OCI-LY7 (cell line): ENCODE measurements around the gene BAHCC1.

ENCODE experiments used
- EZH2phosphoT487 ChIP-seq: fragments of 200-600 bp; sonication (generic); IDR thresholded peaks from 2 replicates; pipeline ENCODE4 v1.6.1; 2018; ENCODE audit warnings: low read depth, borderline replicate concordance, mild to moderate bottlenecking, mixed run types, antibody characterized with exemption, low read length, moderate library complexity, mixed read lengths
- TF ChIP-seq, protein P1 (sequence below): fragments of 200-600 bp; sonication (generic); conservative IDR thresholded peaks from 2 replicates; pipeline ENCODE4 v1.5.1; 2014; ENCODE audit warnings: mild to moderate bottlenecking, antibody characterized with exemption, low read length, moderate library complexity, mixed read lengths

DNA sequence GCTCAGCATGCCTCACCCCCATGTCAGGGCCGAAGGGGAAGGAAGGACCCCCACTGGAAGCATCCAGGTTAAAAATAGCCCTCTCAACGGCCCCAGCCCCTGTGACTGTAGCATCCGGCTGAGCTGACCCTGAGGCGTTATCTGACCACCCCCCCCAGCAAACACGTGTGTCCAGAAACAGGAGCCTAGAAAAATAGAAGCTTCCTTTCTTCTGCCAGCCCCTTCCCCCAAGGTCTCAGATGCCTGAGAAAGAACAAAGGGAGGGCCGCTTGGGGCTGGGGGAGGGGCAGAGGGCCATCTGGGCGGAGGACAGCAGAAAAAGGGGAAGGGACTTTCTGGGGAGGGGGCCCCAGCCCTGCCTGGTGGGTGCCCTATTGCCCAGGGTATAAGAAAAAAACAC lies 61.5 kb downstream of the BAHCC1 start:
- TF ChIP-seq, protein P1, sequence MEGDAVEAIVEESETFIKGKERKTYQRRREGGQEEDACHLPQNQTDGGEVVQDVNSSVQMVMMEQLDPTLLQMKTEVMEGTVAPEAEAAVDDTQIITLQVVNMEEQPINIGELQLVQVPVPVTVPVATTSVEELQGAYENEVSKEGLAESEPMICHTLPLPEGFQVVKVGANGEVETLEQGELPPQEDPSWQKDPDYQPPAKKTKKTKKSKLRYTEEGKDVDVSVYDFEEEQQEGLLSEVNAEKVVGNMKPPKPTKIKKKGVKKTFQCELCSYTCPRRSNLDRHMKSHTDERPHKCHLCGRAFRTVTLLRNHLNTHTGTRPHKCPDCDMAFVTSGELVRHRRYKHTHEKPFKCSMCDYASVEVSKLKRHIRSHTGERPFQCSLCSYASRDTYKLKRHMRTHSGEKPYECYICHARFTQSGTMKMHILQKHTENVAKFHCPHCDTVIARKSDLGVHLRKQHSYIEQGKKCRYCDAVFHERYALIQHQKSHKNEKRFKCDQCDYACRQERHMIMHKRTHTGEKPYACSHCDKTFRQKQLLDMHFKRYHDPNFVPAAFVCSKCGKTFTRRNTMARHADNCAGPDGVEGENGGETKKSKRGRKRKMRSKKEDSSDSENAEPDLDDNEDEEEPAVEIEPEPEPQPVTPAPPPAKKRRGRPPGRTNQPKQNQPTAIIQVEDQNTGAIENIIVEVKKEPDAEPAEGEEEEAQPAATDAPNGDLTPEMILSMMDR = no peak
- no peak for TF ChIP-seq EZH2phosphoT487
